HEK293 (cell line): ENCODE results near the gene TOMM5.

Source experiments
- CTCF ChIA-PET: fragments of 350-600 bp; formaldehyde crosslinking; extraction: SDS; loops from one replicate; lab custom pipeline; 2021; ENCODE audit warnings: antibody characterized with exemption; lab: Yijun Ruan, JAX
- POLR2A ChIA-PET: fragments of 300-600 bp; formaldehyde crosslinking; extraction: SDS; loops from one replicate; lab custom pipeline; 2020; ENCODE audit warnings: antibody characterized with exemption, inconsistent platforms; lab: Yijun Ruan, JAX
- H3K27ac ChIP-seq: fragments of 200-500 bp; sonication (Bioruptor generic); 2 replicates; pipeline ENCODE4 v1.5.1; 2014; ENCODE audit warnings: low read depth, low read length, control low read depth, inconsistent platforms; ENCODE audit errors: extremely low read depth
- H3K36me3 ChIP-seq, 2 experiments: fragments of 200-500 bp in 1 of 2; sonication (Bioruptor generic) in 1 of 2; 1 replicate in 1 of 2; 2 replicates in 1 of 2; pipeline ENCODE4 v1.5.1; 2014 to 2017; ENCODE audit warnings: inconsistent platforms in 2 of 2, low read length in 2 of 2; ENCODE audit not compliant: control insufficient read depth in 2 of 2, insufficient read depth in 1 of 2
- H3K4me1 ChIP-seq: fragments of 200-500 bp; sonication (Bioruptor generic); 2 replicates; pipeline ENCODE4 v1.5.1; 2014; ENCODE audit warnings: mild to moderate bottlenecking, low read length, inconsistent platforms; ENCODE audit not compliant: control insufficient read depth, insufficient read depth
- H3K4me3 ChIP-seq: 2 replicates; pipeline ENCODE4 v1.5.1; 2011; ENCODE audit warnings: low read depth, mild to moderate bottlenecking, control low read depth, low read length, moderate library complexity
- H3K9me3 ChIP-seq: fragments of 200-500 bp; sonication (Bioruptor generic); 2 replicates; pipeline ENCODE4 v1.5.1; 2014; ENCODE audit warnings: low read depth, low read length, inconsistent platforms; ENCODE audit not compliant: control insufficient read depth, insufficient read depth
- FEZF1 ChIP-seq: fragments of 450-650 bp; formaldehyde crosslinking; IDR thresholded peaks from 2 replicates; pipeline ENCODE4 v1.5.1; 2016; ENCODE audit warnings: missing biosample characterization, missing genetic modification characterization
- GLIS2 ChIP-seq: fragments of 450-650 bp; formaldehyde crosslinking; IDR thresholded peaks from 2 replicates; pipeline ENCODE4 v1.5.1; 2016; ENCODE audit warnings: missing biosample characterization, missing genetic modification characterization
- KLF16 ChIP-seq: fragments of 450-650 bp; formaldehyde crosslinking; IDR thresholded peaks from 2 replicates; pipeline ENCODE4 v1.5.1; 2017; ENCODE audit warnings: missing biosample characterization, missing genetic modification characterization
- KLF9 ChIP-seq: fragments of 450-650 bp; formaldehyde crosslinking; IDR thresholded peaks from 2 replicates; pipeline ENCODE4 v1.5.1; 2016; ENCODE audit warnings: missing biosample characterization, missing genetic modification characterization, low read depth
- SCRT2 ChIP-seq: fragments of 450-650 bp; formaldehyde crosslinking; IDR thresholded peaks from 2 replicates; pipeline ENCODE4 v1.5.1; 2016; ENCODE audit warnings: missing biosample characterization, missing genetic modification characterization
- ZBTB21 ChIP-seq: fragments of 450-650 bp; formaldehyde crosslinking; IDR thresholded peaks from 2 replicates; pipeline ENCODE4 v1.5.1; 2017; ENCODE audit warnings: missing biosample characterization, missing genetic modification characterization
- ZBTB8A ChIP-seq: fragments of 450-650 bp; formaldehyde crosslinking; IDR thresholded peaks from 2 replicates; pipeline ENCODE4 v1.5.1; 2016; ENCODE audit warnings: missing biosample characterization, missing genetic modification characterization
- ZFP41 ChIP-seq: fragments of 450-650 bp; formaldehyde crosslinking; IDR thresholded peaks from 2 replicates; pipeline ENCODE4 v1.5.1; 2016; ENCODE audit warnings: missing biosample characterization, missing genetic modification characterization, borderline replicate concordance
- ZNF138 ChIP-seq: fragments of 450-650 bp; formaldehyde crosslinking; IDR thresholded peaks from 2 replicates; pipeline ENCODE4 v1.5.1; 2016; ENCODE audit warnings: missing biosample characterization, missing genetic modification characterization, borderline replicate concordance
- ZNF157 ChIP-seq: fragments of 450-650 bp; formaldehyde crosslinking; IDR thresholded peaks from 2 replicates; pipeline ENCODE4 v1.5.1; 2016; ENCODE audit warnings: missing biosample characterization, missing genetic modification characterization
- ZNF555 ChIP-seq: fragments of 450-650 bp; formaldehyde crosslinking; conservative IDR thresholded peaks from 2 replicates; pipeline ENCODE4 v1.5.1; 2017; ENCODE audit warnings: missing biosample characterization, mild to moderate bottlenecking, missing genetic modification characterization, inconsistent platforms
- ZNF558 ChIP-seq: fragments of 450-650 bp; formaldehyde crosslinking; IDR thresholded peaks from 2 replicates; pipeline ENCODE4 v1.5.1; 2016; ENCODE audit warnings: missing biosample characterization, missing genetic modification characterization
- ZNF629 ChIP-seq: fragments of 450-650 bp; formaldehyde crosslinking; IDR thresholded peaks from 2 replicates; pipeline ENCODE4 v1.5.1; 2017; ENCODE audit warnings: missing biosample characterization, missing genetic modification characterization
- TF ChIP-seq, protein P1 (sequence below): fragments of 450-650 bp; formaldehyde crosslinking; IDR thresholded peaks from 2 replicates; pipeline ENCODE4 v1.5.1; 2017; ENCODE audit warnings: missing biosample characterization, missing genetic modification characterization
- TF ChIP-seq, protein P2 (sequence below): fragments of 450-650 bp; formaldehyde crosslinking; IDR thresholded peaks from 2 replicates; pipeline ENCODE4 v1.5.1; 2016; ENCODE audit warnings: missing biosample characterization, missing genetic modification characterization, low read depth
- TF ChIP-seq, protein P3 (sequence below): fragments of 450-650 bp; formaldehyde crosslinking; conservative IDR thresholded peaks from 2 replicates; pipeline ENCODE4 v1.5.1; 2016; ENCODE audit warnings: low read depth, missing biosample characterization, missing genetic modification characterization
- TF ChIP-seq, protein P4 (sequence below): fragments of 450-650 bp; formaldehyde crosslinking; IDR thresholded peaks from 2 replicates; pipeline ENCODE4 v1.5.1; 2016; ENCODE audit warnings: missing biosample characterization, missing genetic modification characterization
- TF ChIP-seq, protein P5 (sequence below): fragments of 450-650 bp; IDR thresholded peaks from 2 replicates; pipeline ENCODE4 v1.5.1; 2018; ENCODE audit warnings: missing biosample characterization, mild to moderate bottlenecking, missing genetic modification characterization

TOMM5 gene

DNA sequence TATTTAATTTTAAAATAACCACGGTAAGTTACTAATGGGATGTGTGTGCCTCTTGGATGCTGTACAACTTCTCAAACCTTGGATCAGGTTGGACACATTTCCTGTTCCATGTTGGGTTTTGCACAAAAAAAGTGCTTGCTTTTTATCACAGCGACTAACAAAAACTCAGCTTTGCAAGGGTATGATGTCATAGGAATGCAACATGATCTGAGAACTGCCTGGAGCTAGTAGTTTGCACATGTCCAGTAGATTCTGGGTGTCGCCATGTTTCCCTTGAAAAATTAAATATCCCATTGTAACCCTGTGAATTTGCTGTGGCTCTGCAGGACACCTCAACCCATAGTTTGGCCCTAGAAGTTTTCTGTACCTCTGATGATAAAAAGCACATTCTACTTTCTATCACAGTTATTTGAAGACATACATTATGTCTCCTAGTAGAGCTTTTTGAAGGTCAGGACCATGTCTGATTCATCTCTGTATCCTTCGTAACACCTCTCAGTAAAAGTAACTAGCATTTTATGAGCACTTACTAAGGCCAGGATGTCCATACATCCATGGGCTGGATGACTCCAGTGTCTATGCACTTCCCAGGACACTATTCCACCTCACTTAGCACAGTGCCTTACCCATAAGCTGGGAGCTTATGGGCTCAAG, 46.8 kb upstream of the TOMM5 start:
- Histone ChIP-seq H3K27ac (no peak overlapping the region), H3K4me3 (no peak overlapping the region), H3K4me1 (no peaks in the 10 kb centered on the region), H3K36me3 (no peaks in the 10 kb centered on the region)
- CTCF ChIA-PET: interaction anchor here (0.6 to 1.7 kb wide), 2 partner anchors 17 to 166 kb away, joined by 3 read pairs; no protein-coding TSS in a partner anchor
- TF ChIP-seq, protein P1, sequence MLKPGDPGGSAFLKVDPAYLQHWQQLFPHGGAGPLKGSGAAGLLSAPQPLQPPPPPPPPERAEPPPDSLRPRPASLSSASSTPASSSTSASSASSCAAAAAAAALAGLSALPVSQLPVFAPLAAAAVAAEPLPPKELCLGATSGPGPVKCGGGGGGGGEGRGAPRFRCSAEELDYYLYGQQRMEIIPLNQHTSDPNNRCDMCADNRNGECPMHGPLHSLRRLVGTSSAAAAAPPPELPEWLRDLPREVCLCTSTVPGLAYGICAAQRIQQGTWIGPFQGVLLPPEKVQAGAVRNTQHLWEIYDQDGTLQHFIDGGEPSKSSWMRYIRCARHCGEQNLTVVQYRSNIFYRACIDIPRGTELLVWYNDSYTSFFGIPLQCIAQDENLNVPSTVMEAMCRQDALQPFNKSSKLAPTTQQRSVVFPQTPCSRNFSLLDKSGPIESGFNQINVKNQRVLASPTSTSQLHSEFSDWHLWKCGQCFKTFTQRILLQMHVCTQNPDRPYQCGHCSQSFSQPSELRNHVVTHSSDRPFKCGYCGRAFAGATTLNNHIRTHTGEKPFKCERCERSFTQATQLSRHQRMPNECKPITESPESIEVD (tag by site-specific recombination): peak; percentile 91
- TF ChIP-seq, protein P2, sequence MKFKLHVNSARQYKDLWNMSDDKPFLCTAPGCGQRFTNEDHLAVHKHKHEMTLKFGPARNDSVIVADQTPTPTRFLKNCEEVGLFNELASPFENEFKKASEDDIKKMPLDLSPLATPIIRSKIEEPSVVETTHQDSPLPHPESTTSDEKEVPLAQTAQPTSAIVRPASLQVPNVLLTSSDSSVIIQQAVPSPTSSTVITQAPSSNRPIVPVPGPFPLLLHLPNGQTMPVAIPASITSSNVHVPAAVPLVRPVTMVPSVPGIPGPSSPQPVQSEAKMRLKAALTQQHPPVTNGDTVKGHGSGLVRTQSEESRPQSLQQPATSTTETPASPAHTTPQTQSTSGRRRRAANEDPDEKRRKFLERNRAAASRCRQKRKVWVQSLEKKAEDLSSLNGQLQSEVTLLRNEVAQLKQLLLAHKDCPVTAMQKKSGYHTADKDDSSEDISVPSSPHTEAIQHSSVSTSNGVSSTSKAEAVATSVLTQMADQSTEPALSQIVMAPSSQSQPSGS (tag by site-specific recombination): peak; percentile 91
- TF ChIP-seq ZNF558 (tag by site-specific recombination): 0 out of 2 replicates have a peak, but pooled peaks have one; percentile 26
- TF ChIP-seq SCRT2 (tag by site-specific recombination): 0 out of 2 replicates have a peak, but pooled peaks have one; percentile 18
- TF ChIP-seq ZBTB21 (tag by site-specific recombination): peak; percentile 79
- peak; percentile 81 for TF ChIP-seq ZNF629 (tag by site-specific recombination)
- no peak for TF ChIP-seq FEZF1 (tag by site-specific recombination)
- TF ChIP-seq, protein P3, sequence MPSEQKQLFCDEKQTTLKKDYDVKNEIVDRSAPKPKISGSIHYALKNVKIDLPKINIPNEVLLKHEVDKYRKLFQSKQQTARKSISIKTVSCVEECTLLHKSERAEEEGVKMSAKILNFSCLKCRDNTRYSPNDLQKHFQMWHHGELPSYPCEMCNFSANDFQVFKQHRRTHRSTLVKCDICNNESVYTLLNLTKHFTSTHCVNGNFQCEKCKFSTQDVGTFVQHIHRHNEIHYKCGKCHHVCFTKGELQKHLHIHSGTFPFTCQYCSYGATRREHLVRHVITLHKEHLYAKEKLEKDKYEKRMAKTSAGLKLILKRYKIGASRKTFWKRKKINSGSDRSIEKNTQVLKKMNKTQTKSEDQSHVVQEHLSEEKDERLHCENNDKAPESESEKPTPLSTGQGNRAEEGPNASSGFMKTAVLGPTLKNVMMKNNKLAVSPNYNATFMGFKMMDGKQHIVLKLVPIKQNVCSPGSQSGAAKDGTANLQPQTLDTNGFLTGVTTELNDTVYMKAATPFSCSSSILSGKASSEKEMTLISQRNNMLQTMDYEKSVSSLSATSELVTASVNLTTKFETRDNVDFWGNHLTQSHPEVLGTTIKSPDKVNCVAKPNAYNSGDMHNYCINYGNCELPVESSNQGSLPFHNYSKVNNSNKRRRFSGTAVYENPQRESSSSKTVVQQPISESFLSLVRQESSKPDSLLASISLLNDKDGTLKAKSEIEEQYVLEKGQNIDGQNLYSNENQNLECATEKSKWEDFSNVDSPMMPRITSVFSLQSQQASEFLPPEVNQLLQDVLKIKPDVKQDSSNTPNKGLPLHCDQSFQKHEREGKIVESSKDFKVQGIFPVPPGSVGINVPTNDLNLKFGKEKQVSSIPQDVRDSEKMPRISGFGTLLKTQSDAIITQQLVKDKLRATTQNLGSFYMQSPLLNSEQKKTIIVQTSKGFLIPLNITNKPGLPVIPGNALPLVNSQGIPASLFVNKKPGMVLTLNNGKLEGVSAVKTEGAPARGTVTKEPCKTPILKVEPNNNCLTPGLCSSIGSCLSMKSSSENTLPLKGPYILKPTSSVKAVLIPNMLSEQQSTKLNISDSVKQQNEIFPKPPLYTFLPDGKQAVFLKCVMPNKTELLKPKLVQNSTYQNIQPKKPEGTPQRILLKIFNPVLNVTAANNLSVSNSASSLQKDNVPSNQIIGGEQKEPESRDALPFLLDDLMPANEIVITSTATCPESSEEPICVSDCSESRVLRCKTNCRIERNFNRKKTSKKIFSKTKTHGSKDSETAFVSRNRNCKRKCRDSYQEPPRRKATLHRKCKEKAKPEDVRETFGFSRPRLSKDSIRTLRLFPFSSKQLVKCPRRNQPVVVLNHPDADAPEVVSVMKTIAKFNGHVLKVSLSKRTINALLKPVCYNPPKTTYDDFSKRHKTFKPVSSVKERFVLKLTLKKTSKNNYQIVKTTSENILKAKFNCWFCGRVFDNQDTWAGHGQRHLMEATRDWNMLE (tag by site-specific recombination): 0 out of 2 replicates have a peak, but pooled peaks have one; percentile 28
- no peak for TF ChIP-seq KLF16 (tag by site-specific recombination)
- TF ChIP-seq, protein P4, sequence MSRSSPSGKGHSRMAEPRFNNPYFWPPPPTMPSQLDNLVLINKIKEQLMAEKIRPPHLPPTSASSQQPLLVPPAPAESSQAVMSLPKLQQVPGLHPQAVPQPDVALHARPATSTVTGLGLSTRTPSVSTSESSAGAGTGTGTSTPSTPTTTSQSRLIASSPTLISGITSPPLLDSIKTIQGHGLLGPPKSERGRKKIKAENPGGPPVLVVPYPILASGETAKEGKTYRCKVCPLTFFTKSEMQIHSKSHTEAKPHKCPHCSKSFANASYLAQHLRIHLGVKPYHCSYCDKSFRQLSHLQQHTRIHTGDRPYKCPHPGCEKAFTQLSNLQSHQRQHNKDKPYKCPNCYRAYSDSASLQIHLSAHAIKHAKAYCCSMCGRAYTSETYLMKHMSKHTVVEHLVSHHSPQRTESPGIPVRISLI (tag by site-specific recombination): peak; percentile 72
- TF ChIP-seq KLF9: no peak
- TF ChIP-seq, all 188 proteins: peak for 8
- H3K9me3 ChIP-seq: no peaks in the 10 kb centered on the region
- POLR2A ChIA-PET: interaction anchor here (1.7 kb wide), 1 partner anchor 47 kb away, joined by 8 read pairs; the partner anchor contains the start of gene TOMM5

DNA sequence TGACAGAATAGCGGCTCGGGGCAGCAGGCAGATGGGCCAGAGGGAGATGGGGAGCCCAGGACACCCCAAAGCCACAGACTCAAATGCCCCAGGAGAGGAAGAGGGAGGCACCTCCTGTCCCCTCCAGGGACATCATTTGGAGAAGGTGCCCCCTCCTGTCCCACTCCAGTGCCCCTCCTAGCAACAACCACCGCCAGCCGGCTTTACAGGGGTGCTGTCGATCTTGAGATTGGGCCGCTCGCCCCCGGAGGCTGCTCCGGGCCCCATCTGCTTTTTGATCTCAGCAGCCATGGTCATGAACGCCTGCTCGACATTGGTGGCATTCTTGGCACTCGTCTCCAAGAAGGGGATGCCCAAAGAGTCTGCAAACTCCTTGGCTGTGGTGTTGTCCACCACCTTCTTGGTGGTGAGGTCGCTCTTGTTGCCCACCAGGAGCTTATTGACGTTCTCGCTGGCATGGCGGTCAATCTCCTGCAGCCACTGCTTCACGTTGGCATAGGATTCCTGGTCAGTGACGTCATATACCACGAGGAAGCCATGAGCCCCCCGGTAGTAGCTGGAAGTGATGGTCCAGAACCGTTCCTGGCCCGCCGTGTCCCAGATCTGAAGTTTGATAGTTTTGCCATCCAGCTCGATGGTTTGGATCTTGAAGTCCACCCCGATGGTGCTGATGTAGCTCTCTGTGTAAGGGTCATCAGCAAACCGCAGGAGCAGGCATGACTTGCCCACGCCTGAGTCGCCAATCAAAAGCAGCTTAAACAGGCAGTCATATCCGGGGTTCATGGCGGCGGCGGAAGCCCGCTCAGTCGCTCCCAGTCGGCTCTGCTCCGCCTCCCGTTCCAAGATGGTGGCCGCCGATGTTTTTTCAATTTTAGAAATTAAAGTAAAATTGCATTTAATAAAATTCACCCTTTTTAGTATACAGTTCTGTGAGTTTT, 44.4 kb upstream of the TOMM5 start:
- Histone ChIP-seq H3K4me1 (no peaks in the 10 kb centered on the region), H3K36me3 (no peaks in the 10 kb centered on the region), H3K4me3 (no peak overlapping the region), H3K27ac (no peak overlapping the region), H3K9me3 (no peaks in the 10 kb centered on the region)
- ChIA-PET POLR2A (no interaction called here), CTCF (interaction anchor here (0.6 to 1.2 kb wide), 2 partner anchors 10 to 13 kb away, joined by 3 to 6 read pairs; no protein-coding TSS in a partner anchor)
- TF ChIP-seq GLIS2 (tag by site-specific recombination) (no peak), ZNF157 (tag by site-specific recombination) (no peak), ZNF555 (no peak), ZFP41 (tag by site-specific recombination) (no peak), ZBTB8A (tag by site-specific recombination) (no peak), ZNF138 (tag by site-specific recombination) (no peak)
- TF ChIP-seq, protein P5, sequence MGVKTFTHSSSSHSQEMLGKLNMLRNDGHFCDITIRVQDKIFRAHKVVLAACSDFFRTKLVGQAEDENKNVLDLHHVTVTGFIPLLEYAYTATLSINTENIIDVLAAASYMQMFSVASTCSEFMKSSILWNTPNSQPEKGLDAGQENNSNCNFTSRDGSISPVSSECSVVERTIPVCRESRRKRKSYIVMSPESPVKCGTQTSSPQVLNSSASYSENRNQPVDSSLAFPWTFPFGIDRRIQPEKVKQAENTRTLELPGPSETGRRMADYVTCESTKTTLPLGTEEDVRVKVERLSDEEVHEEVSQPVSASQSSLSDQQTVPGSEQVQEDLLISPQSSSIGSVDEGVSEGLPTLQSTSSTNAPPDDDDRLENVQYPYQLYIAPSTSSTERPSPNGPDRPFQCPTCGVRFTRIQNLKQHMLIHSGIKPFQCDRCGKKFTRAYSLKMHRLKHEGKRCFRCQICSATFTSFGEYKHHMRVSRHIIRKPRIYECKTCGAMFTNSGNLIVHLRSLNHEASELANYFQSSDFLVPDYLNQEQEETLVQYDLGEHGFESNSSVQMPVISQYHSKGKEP: no peak
